Measurements from ENCODE around the gene HTR6.

DNA sequence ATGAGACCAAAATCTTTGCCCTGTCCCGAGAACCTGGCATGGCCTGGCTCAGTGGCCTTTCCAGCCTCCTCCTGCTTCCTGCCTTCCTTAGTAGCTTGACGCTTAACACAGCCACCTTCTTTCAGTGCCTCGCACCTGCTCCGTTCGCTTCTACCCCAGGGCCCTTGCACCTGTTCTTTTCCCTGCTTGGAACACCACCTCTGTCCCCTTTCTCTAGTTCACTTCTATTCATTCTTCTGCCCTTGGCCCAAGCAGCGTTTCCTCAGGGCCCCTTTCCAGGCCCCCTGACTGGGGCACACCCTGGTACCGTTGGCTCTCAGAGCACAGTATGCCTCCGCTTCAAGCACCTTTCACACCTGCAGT lies 9.0 kb upstream of the HTR6 start:
- TF ChIP-seq POLR2AphosphoS5 (IDR thresholded peaks at IDR 0.05; ENCODE audit: borderline replicate concordance, low read depth, low read length) (no peak), FOXP2 (optimal IDR thresholded peaks at IDR 0.05; ENCODE audit: control extremely low read depth, extremely low read length, insufficient read depth) (no peak)

All from SK-N-MC (cell line).